CD4-positive, alpha-beta T cell treated with Interleukin-15 for 4 hours (primary cell): ENCODE data around the gene NOC4L.
"Not testable (repeated sequence)": the region's sequence is repeated elsewhere in the genome, so short reads cannot be mapped to it uniquely, and the experiment has no call there.

ENCODE experiments used
- DNase-seq: peaks from one replicate; pipeline ENCODE4 v3.0.0-alpha.2; 2020; ENCODE audit warnings: low spot score

NOC4L gene

GRCh38 chr12:132182206-132182710 lies 38.0 kb downstream of the NOC4L start:
- DNase-seq: no peak

GRCh38 chr12:132182711-132183365 lies 38.6 kb downstream of the NOC4L start:
- no peak for DNase-seq

- peak; percentile 25 for DNase-seq
These were observed 41.4 kb downstream of the NOC4L start for GRCh38 chr12:132185705-132186104.

GRCh38 chr12:132186208-132186856 lies 42.1 kb downstream of the NOC4L start:
- no peak for DNase-seq

- DNase-seq: no peak
These were observed 42.8 kb downstream of the NOC4L start for GRCh38 chr12:132186857-132187620.

- no peak for DNase-seq
These were observed 43.6 kb downstream of the NOC4L start for GRCh38 chr12:132187646-132188450.

- DNase-seq: no peak
These were observed 44.2 kb downstream of the NOC4L start for GRCh38 chr12:132188451-132188901.

- DNase-seq: no peak
These were observed 44.7 kb downstream of the NOC4L start for GRCh38 chr12:132188916-132189325.

GRCh38 chr12:132189378-132190011 lies 45.2 kb downstream of the NOC4L start:
- DNase-seq: peak; percentile 95

- DNase-seq: no peak
These were observed 45.9 kb downstream of the NOC4L start for GRCh38 chr12:132190012-132190755.

GRCh38 chr12:132190834-132191500 lies 46.7 kb downstream of the NOC4L start:
- no peak for DNase-seq

- no peak for DNase-seq
These were observed 47.7 kb downstream of the NOC4L start for GRCh38 chr12:132191715-132192553.

- DNase-seq: no peak
These were observed 49.8 kb downstream of the NOC4L start for GRCh38 chr12:132194056-132194455.

GRCh38 chr12:132194556-132194955 lies 50.3 kb downstream of the NOC4L start:
- no peak for DNase-seq

- DNase-seq: not testable (repeated sequence)
These were observed 51.0 kb downstream of the NOC4L start for GRCh38 chr12:132195242-132195641.

- DNase-seq: no peak
These were observed 52.0 kb downstream of the NOC4L start for GRCh38 chr12:132196038-132196872.

- DNase-seq: no peak
These were observed 52.7 kb downstream of the NOC4L start for GRCh38 chr12:132196873-132197390.
